Smooth muscle cell (in vitro differentiated cells): ENCODE measurements around the gene CHST11. TPM values are rescaled to one million over a fixed set of nuclear protein-coding genes. Genes with fewer than 3 reads are reported as not detected.

Source experiments
- DNase-seq: peaks from one replicate; lab custom pipeline; 2025; ENCODE audit not compliant: unreplicated experiment; lab: John Stamatoyannopoulos, UW
- H2AFZ ChIP-seq: fragments of 200-600 bp; sonication (generic); 2 replicates; pipeline ENCODE4 v1.6.0; 2016; ENCODE audit warnings: antibody characterized with exemption, low read depth, mild to moderate bottlenecking
- H3F3A ChIP-seq: fragments of 200-600 bp; sonication (generic); 2 replicates; pipeline ENCODE4 v1.6.0; 2017; ENCODE audit warnings: antibody characterized with exemption, low read depth
- H3K27ac ChIP-seq: fragments of 200-600 bp; sonication (generic); 2 replicates; pipeline ENCODE4 v1.5.1; 2016; ENCODE audit warnings: low read depth, mild to moderate bottlenecking
- H3K27me3 ChIP-seq: fragments of 200-600 bp; sonication (generic); 2 replicates; pipeline ENCODE4 v1.6.1; 2016; ENCODE audit warnings: low read depth, mild to moderate bottlenecking
- H3K36me3 ChIP-seq: fragments of 200-600 bp; sonication (generic); 2 replicates; pipeline ENCODE4 v1.5.1; 2016; ENCODE audit warnings: low read depth
- H3K4me1 ChIP-seq: fragments of 200-600 bp; sonication (generic); 2 replicates; pipeline ENCODE4 v1.5.1; 2016; ENCODE audit warnings: low read depth
- H3K4me2 ChIP-seq: fragments of 200-600 bp; sonication (generic); 2 replicates; pipeline ENCODE4 v1.6.0; 2016; ENCODE audit warnings: mild to moderate bottlenecking
- H3K4me3 ChIP-seq: fragments of 200-600 bp; sonication (generic); 2 replicates; pipeline ENCODE4 v1.5.1; 2016; ENCODE audit warnings: mild to moderate bottlenecking
- H3K79me2 ChIP-seq: fragments of 200-600 bp; sonication (generic); 2 replicates; pipeline ENCODE4 v1.6.0; 2016; ENCODE audit warnings: low read depth, mild to moderate bottlenecking
- H3K9ac ChIP-seq: fragments of 200-600 bp; sonication (generic); 2 replicates; pipeline ENCODE4 v1.6.0; 2016; ENCODE audit warnings: low read depth
- H3K9me3 ChIP-seq: fragments of 200-600 bp; sonication (generic); replicated peaks from 2 replicates; pipeline ENCODE4 v1.5.1; 2016; ENCODE audit warnings: low read depth
- H4K20me1 ChIP-seq: fragments of 200-600 bp; sonication (generic); 2 replicates; pipeline ENCODE4 v1.6.0; 2016; ENCODE audit warnings: low read depth
- WGBS: methylation state at CpG from one replicate; pipeline ENCODE4 v1.1.7; 2016; ENCODE audit warnings: low lambda C conversion rate; 5-methylcytosine and 5-hydroxymethylcytosine counted together
- polyA plus RNA-seq: library from polyadenylated mRNA; unstranded; fragments of >200 nt; fragmentation: Nextera tagmentation; extraction: Ambion mirVana; gene quantifications from 2 replicates; pipeline ENCODE4 v1.2.1, GENCODE V29; 2016
- total RNA-seq: library from RNA; depleted of rRNA; stranded (reverse); fragments of >200 nt; gene quantifications from 2 replicates; pipeline ENCODE4 v1.2.3, GENCODE V29; 2014
- TF ChIP-seq, protein P1 (sequence below): fragments of 200-600 bp; sonication (generic); IDR thresholded peaks from 2 replicates; pipeline ENCODE4 v1.5.1; 2017; ENCODE audit warnings: borderline replicate concordance, mild to moderate bottlenecking, antibody characterized with exemption; ENCODE audit not compliant: insufficient read depth, poor library complexity, severe bottlenecking

Gene CHST11
- total and polyA plus RNA-seq, 2 experiments from 2014 or later = 6.9 to 10.2 TPM

DNA sequence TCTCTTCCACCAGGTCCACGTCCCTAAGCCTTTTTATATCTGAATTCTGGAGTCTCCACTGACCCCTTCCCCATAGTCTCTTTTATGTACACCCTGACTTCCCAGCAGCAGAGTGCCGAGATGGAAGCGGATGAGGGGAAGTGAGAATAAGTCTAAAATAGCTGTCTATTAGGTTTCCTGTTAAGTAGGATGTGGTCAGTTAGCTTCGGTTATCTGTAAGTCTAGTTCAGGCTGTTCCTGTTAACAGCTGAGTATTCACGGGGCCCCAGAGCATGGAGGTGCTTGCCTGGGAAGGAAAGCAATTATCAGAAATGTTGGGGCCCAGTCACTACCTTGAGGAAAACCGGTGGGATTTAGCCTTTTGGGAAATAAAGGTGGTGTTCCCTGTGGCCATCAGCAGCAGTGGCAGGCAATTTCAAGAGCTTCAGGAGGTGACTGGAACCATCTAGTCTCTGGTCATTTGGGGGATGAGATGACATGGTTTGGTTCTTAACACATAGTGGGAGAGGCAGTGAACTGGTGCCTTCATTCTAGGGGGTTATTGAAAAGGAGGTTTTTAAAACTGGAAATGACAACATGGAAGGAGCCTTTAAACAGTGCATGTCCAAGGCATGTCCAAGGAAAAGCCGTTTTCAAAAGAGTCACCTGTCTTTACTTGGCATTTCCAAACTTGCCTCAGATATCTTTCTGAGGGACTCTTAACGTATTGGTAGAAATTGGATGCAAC lies 21.8 kb downstream of the CHST11 start:
- TF ChIP-seq, protein P1, sequence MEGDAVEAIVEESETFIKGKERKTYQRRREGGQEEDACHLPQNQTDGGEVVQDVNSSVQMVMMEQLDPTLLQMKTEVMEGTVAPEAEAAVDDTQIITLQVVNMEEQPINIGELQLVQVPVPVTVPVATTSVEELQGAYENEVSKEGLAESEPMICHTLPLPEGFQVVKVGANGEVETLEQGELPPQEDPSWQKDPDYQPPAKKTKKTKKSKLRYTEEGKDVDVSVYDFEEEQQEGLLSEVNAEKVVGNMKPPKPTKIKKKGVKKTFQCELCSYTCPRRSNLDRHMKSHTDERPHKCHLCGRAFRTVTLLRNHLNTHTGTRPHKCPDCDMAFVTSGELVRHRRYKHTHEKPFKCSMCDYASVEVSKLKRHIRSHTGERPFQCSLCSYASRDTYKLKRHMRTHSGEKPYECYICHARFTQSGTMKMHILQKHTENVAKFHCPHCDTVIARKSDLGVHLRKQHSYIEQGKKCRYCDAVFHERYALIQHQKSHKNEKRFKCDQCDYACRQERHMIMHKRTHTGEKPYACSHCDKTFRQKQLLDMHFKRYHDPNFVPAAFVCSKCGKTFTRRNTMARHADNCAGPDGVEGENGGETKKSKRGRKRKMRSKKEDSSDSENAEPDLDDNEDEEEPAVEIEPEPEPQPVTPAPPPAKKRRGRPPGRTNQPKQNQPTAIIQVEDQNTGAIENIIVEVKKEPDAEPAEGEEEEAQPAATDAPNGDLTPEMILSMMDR = no peak
- no peak for DNase-seq
- peaks cover 4% of the 10 kb centered on the region for H3K79me2 ChIP-seq

DNA sequence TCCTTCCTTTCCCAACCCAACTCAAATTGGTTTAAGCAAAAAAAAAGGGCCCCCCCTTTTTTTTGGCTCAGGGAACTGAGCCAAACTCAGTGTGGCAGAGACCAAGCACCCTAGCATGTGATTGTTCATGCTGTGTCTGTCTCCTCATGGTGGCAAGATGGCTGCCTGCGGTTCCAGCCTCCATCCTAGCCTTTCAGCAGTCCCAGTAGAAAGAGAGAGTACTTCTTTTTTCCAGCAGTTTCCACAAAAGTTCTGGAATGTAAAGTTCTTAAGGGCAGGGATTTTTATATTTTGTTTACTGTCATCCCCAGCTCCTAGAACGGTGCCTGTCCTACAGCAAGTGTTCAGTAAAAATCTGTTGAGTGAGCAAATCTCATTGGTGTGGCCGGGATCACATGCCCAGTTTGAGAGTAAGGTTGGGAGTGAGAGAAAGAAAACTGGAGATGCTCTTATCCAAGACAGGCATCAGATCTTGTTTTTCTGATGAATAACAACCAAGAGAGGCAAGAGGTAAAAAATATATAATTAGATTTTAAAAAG lies 22.4 kb downstream of the CHST11 start:
- 95% methylated on average over 3 of the region's 3 CpGs for WGBS
- peaks cover 14% of the 10 kb centered on the region for H4K20me1 ChIP-seq
- H3K36me3 ChIP-seq = no peaks in the 10 kb centered on the region
- H3F3A ChIP-seq = no peaks in the 10 kb centered on the region
- H3K4me1 ChIP-seq = peaks cover 2% of the 10 kb centered on the region
- TF ChIP-seq, protein P1 = no peak
- no peak overlapping the region for H2AFZ ChIP-seq
- DNase-seq = no peak
- no peak overlapping the region for H3K9ac ChIP-seq
- H3K27ac ChIP-seq = no peak overlapping the region
- H3K9me3 ChIP-seq = no peaks in the 10 kb centered on the region
- no peak overlapping the region for H3K4me2 ChIP-seq
- peaks cover 4% of the 10 kb centered on the region for H3K79me2 ChIP-seq
- H3K27me3 ChIP-seq = no peaks in the 10 kb centered on the region
- no peak overlapping the region for H3K4me3 ChIP-seq

More for the DNA sequence above, 21.8 kb downstream of the CHST11 start:
- Histone ChIP-seq H2AFZ (no peak overlapping the region), H3K36me3 (no peaks in the 10 kb centered on the region), H3K4me1 (peaks cover 7% of the 10 kb centered on the region), H4K20me1 (peaks cover 11% of the 10 kb centered on the region), H3K4me2 (peak overlapping the region; percentile 26), H3K27ac (no peak overlapping the region), H3K9me3 (no peaks in the 10 kb centered on the region), H3K9ac (no peak overlapping the region), H3K27me3 (no peaks in the 10 kb centered on the region), H3K4me3 (no peak overlapping the region), H3F3A (no peaks in the 10 kb centered on the region)
- 65% methylated on average over 8 of the region's 8 CpGs for WGBS

DNA sequence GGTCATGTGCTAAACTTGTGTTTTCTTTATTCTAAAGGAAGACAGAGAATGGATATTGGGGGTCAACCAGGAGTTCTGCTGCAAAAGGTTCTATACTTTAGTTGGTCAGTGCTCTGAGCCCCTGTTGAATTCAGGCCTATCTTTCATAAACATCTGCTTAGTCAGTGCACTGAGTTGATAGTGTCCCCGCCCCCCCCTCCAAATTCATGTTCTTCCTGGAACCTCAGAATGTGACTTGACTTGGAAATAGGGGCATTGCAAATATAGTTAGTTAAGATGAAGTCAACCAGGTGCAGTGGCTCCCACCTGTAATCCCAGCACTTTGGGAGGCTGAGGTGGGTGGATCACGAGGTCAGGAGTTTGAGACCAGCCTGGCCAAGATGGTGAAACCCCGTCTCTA lies 23.3 kb downstream of the CHST11 start:
- 94% methylated on average over 3 of the region's 3 CpGs for WGBS
- H3K9me3 ChIP-seq = no peaks in the 10 kb centered on the region
- no peaks in the 10 kb centered on the region for H3K4me1 ChIP-seq
- no peak overlapping the region for H3K27ac ChIP-seq
- TF ChIP-seq, protein P1 = no peak
- DNase-seq = no peak
- no peak overlapping the region for H3K9ac ChIP-seq
- no peaks in the 10 kb centered on the region for H3K36me3 ChIP-seq
- H3K4me3 ChIP-seq = no peak overlapping the region
- no peaks in the 10 kb centered on the region for H3F3A ChIP-seq
- H3K4me2 ChIP-seq = no peak overlapping the region
- no peak overlapping the region for H2AFZ ChIP-seq
- H3K27me3 ChIP-seq = no peaks in the 10 kb centered on the region
- H3K79me2 ChIP-seq = peaks cover 4% of the 10 kb centered on the region
- H4K20me1 ChIP-seq = peaks cover 10% of the 10 kb centered on the region
